ENCODE results near the gene SPC25. TPM values are rescaled to one million over a fixed set of nuclear protein-coding genes. Genes with fewer than 3 reads are reported as not detected.
"Not testable (repeated sequence)": the region's sequence is repeated elsewhere in the genome, so short reads cannot be mapped to it uniquely, and the experiment has no call there.

The SPC25 gene, protein sequence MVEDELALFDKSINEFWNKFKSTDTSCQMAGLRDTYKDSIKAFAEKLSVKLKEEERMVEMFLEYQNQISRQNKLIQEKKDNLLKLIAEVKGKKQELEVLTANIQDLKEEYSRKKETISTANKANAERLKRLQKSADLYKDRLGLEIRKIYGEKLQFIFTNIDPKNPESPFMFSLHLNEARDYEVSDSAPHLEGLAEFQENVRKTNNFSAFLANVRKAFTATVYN
- 13.6 TPM for polyA plus RNA-seq (2013, experiment 1 of 2; ENCODE audit: insufficient read length)
- 16.6 TPM for polyA plus RNA-seq (2013, experiment 2 of 2; ENCODE audit: insufficient read length)

DNA sequence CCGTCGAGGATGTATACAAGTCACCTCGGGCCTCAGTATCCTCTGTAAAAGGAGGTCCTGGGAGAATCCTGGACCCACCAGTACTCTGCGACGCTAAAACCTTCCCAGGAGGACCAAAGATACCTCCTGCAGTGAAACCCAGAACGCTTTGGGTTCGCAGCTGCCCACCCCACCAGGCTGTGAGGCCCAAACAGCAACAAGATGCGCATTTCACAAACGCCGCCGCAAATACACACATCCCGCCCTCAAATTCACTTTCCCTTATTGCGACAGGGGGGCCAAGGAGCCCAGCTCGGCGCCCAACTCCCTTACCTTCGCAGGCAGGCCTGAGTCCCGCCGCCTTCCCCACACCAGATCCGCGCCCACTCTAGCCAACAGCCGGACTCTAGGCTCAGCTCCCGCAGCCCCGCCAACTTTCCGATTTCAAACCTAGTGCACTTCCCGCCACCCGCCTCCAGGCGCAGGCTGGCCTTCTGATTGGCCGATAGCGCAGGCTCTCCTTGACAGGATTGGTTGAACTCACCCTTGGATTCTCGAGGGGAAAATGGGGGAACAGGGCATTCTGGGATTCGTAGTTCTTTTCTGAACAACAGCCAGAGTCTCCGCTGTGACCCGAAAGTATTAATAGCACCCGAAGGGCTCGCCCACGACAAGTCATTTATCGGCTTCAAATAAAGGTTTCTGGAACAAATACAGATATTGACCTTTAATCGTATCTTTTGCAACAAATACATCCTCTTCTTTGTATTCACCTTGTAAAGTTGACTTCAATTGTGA lies at the start of gene SPC25:
Gene SPC25 (minus strand): TSS at position 425 of the 777 bp plus-strand sequence. CDS start 911 bp downstream, outside the sequence.
- DNase-seq, result peak; percentile 92

DNA sequence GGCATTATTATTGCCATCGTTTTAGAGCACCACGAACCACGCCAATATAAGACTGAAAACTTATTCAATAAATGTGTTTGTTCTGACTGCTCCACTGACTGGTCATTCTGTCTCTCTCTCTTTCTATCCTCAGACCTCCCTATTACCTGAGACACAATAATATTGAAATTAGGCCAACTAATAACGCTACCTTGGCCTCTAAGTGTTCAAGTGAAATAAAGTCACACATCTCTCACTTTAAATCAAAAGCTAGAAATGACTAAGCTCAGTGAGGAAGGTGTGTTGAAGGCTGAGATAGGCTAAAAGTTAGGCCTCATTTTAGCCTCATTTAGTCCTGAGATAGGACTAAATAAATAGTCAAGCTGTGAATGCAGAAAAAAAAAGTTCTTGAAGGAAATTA lies 49.7 kb upstream of the SPC25 start:
- no peak for DNase-seq

DNA sequence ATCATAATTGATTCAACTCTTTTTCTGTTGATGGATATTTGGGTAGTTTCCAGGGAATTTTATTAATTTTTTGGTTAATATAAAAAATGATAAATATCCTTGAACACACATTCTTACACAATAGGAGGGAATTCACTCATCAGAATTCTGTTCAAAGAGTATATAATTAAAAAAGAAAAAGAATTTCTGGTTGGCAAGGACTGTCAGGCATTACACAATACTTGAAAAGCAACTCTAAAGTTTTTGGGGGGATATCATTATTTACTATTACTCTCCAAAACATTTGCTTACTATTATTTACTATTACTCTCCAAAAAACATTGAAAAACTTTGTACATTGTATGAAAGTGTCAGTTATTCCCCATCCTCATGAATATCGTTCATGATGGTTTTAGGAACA lies 48.8 kb upstream of the SPC25 start:
- no peak for DNase-seq

DNA sequence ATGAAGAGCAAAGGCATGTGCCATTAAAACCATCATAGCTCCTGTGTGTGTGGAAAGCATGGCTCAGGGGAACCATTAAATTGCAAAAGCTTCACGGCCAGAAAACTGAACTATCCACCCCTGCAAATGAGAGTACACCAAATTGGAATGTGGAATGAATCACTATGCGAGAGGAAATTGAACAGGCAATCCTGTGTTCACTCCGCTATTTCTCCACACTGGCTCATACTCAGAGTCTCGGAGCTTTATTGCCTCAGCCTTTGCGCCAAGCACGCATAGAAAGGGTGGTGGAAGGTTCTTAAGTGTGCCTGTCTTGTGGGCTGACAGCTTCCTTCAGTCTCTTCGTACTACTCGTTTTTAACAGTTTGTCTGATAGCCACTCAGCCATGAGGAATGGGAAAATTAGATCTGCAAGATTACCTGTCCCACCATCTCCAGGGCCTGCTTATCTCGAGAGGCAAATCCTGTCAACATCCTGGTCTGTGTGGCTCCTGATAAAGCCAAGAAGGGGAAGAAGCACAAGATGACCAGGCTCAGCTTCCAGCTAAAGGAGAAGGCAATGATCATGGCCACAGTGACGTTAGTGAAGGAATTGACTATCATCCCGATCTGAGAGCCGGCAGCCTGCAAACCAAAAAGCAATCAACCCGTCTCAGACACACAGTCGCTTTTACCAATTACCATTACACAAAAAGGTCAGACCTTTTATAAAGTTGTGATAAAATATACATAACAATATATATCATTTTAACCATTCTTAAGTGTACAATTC lies 45.8 kb upstream of the SPC25 start:
- peak; percentile 4 for DNase-seq

DNA sequence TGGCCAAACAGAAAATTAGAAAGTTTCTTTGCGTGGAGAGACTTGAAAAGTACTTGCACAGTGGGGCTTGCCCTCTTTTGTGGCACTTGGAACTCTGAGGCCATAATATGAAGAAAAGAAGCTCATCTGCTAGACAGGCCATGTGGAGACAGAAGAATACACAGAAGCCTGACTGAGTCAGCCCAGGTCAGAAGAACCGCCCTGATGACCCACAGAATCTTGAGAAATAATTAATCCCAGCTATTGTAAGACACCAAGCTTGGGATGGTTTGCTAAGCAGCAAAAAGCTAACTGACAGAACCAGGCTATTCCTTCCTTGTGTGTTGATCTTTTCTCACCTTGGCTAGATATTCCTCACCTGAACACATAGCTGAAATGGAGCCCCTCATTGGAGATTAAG lies 44.6 kb upstream of the SPC25 start:
- DNase-seq, result no peak

DNA sequence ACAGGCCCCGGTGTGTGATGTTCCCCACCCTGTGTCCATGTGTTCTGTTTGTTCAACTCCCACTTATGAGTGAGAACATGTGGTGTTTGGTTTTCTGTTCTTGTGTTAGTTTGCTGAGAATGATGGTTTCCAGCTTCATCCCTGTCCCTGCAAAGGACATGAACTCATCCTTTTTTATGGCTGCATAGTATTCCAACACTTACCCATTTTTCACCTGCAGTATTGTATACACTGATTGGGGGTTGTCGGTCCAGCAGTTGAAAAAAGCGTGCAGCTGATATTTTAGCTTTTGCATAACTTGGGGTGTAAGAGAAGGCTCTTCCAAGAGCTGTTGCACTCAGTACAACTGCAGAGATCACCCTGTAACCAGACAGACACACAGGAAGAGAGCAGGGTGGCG lies 41.9 kb upstream of the SPC25 start:
- not testable (repeated sequence) for DNase-seq

DNA sequence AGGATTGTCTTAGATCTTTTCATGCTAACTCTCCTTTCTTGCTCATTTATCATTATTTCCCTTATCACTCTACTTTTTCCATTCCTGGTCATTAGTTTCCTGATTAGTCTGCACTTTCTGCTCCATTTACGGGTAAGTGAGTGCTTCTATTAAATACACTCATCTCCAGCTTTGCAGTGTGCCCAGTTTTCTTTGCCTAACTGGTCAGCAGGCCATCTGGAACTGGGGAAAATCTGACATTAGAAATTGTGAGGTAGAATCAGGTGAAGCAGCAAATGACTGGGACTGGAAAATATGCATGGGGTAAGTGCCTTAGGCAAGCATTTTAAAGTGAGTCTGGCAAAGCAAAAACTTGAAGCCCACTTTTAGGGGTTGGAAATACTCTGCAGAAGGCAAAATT lies 40.0 kb upstream of the SPC25 start:
- DNase-seq, result no peak

DNA sequence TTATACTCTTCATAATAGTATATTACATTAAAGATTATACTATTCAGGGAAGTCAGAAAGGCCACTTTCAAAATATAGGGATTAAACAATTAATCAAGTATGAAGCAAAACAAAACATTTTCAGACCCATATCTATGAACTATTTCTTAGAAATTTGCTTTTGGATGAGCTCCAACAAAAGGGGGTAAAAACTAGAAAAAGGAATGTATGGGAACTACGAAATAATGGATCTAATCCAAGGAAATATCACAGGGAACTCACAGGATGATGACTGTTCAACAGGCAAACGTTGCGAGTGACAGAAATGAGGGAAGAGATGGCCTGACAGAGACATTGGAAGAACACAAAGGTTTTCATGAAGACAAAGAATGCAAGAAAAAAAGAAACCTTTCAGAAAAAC lies 38.8 kb upstream of the SPC25 start:
- DNase-seq, result peak; percentile 48

DNA sequence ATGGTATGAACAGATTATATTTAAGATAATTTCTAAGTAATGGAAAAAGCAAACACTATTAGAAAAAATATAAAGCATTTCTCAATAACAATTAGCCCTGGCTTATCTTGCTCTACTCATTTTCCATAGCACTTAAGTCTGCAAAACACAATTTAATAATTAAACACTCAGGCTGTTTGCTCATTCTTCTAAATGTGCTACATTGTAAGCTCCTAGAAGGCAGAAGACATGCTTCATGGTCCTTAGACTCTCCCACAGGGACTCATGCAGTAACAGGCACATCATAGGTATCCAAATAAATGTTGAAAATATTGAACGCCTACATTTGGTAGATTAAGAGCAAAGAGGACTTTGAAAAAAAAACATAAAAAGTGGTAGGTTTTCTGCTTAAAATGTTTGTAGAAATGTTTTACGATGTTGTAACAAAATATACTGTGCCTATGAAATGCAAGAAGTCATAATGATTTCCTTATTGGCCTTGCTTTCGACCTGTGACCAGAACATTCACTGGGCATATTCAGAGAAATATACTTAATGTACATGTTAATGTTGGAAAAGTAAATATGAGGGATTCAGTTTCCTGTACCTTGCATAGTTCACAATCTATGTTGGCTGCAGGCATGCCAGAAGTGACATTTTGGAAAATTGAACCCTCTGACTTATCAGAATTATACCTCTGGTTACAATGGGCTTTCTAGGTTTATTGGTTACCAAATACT lies 38.0 kb upstream of the SPC25 start:
- no peak for DNase-seq

DNA sequence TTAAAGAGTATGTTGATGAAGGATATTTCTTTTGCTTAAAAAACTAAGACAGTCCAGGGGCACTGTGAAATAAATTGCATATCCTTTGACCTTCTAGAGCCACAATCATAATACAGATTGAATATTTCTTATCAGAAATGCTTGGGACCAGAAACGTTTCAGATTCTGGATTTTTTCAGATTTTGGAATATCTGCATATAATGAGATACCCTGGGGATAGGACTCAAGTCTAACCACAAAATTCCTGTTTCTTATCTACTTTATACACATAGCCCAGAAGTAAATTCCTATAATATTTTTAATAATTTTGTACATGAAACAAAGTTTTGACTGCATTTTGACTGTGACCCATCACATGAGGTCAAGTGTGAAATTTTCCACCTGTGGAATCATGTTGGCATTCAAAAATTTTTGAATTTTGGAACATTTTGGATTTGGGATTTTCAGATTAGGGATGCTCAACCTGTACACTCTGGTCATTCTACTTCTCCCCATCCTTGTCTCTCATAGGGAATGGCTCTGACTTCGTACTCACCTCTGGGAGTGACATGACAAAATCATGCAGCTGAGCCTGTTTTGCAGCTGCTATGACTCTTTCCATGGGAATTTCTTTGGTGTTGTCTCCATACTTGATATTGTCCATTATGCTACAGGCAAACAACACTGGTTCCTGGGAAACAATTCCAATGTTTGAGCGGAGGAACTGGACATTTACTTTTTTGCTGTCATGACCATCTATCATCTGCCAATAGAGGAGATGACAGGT lies 36.6 kb upstream of the SPC25 start:
- no peak for DNase-seq

DNA sequence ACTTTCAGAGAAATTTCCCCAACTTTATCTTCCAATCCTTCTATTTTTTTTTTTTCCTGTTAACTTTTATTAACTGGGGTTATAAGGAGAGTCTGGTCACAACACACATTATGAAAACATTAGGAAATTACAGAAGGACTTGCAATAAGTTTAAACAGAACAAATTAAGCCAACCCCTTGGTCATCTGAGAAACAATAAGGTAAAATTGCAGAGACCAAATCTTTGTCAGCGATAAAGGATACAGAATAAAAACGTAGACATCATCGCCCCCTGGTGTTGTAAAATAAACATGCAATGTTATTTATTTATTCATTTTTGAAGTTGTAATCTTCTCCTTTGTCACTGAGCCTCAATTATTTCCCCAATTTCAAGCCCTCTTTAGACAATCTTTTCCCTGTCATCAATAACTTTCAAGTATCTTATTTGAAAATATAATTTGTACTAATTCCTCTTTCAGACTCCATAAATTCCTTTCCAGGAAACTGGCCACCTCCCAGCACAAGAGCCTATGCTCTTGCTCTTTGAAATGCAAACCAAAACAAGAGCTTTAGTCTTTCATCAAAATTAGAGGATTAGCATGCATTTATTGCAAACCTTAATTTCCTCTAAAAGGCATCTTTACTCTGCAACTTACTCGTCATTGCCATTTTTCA lies 30.4 kb upstream of the SPC25 start:
- DNase-seq, result peak; percentile 32

DNA sequence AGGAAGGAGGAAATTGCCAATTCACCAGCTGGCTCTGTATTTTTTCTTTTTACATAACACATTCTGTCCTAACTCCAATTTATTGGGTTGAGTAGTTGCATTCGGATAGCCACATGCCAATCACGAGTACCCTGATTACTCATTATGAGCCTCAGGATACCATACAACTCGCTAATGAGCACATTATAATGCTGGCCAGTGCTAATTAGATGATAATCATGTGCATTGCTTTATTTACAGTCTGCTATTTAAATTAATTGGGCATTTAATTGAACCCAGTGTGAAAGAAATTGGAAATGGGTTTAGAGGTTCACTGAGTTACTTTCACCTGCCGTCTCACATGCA lies 26.1 kb upstream of the SPC25 start:
- no peak for DNase-seq

DNA sequence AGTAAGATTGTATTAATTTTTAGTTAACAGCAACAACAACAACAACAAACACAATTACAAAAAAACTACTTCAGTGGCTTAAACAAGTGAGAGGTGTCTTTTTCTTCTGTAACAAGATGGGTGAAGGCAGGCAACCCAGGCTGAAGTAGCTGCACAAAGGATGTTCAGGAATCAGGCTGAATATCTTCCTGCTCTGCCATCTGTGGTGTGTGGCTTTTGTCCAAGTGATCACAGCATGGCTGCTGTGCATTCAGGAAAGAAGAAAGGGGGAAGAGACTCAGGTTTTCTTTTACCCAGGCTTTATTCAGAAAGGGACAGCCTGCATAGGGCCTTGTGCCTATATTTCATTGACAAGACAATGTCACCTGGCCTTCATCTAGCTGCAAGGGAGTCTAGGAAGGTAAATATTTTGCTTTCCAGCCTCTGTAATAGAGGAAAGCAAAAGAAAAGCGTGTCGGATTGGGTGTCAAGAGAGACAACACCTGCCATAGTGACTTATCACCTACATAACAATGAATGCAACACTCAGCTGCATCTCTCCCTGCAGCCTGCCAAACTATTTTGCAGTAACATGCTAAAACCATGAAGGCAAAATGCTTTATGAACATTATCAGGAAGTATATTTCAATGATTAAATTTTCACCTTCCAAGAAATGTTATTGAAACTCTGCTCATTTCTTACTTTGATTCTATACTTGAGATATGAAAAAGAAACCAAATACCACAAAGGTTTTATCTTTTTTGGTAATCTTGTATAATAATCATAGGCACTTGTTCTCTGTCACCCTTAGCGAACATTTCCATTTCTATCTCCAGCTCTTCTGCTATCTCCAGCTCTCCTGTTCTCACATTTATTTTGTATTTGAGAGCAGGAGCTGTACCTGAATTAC lies 25.5 kb upstream of the SPC25 start:
- no peak for DNase-seq

DNA sequence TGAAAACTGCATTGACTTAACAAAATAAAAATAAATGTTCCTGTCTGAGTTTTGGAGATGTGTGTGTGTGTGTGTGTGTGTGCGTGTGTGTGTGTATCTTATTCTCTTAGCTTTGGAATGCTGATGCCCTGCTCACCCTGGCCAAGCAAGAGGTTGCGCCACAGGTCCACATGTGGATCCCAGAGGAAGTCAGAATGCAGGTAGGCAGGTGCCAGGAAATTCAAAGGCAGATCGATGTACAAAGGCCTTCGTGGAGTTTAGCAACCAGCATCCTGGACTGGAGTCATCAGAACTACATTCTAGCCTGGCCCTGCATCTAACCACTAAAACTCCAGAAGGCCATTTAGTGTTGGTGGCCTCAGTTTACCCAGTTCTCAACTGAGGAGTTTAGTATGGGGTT lies 23.3 kb upstream of the SPC25 start:
- DNase-seq, result no peak

DNA sequence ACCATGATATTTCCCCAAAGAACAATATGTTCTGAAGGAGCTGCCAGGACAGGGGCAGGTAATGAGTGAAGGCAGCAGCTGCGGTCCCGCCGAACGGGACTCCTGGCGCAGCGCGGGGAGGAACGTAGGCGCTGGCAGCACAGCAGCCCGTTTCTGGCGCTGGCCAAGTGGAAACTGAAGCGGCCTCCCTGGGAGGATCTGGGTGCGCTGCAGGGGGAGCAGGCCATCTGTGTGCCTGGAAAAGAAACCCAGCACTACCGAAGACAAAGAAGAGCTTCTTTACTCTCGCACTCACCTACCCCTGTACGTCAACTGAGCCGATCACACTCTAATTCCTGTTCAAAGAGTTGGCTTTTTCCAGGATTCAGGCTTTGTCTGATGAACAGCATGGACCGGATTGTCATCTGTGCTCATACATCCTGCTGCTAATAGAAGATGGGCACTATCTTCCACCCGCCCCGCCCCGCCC lies 22.7 kb upstream of the SPC25 start:
- DNase-seq, result no peak

DNA sequence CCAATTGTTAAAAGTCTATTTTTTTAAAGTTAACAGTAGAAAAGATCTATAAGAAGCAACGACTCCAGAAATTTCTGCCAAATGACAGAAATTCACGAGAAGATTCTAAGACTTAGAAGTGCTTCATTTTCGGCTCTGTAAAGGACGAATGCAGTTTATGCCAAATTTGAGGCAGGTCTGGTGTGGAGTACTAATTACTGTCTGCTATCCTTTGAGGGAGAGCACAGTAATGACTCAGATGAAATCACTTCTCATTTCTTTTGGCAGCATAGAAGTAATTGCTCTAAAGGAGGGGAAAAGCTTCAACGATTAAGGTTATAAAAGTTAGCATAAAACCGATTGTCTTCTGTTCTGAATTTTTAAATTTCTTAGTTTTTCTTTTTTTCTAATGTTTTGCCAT lies 22.2 kb upstream of the SPC25 start:
- DNase-seq, result no peak

DNA sequence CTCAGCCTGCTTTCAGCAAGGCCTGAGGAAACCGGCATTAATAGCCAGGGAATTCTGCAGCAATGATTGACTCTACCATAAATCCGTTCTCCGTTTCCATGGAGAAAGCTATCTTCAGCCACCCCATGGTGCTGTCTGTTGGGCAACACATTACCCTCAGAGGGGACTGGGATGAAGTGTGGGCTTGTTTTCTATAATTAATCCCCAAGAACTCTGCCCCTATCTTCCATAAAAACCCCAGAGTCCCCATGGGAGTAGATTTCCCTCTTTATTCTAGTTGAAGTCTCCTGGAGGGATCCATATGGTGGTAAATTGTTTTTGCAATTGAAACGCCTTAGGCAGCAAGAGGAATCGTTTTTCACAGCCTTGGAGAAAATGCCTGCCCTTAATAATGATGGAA lies 20.1 kb upstream of the SPC25 start:
- DNase-seq, result no peak

DNA sequence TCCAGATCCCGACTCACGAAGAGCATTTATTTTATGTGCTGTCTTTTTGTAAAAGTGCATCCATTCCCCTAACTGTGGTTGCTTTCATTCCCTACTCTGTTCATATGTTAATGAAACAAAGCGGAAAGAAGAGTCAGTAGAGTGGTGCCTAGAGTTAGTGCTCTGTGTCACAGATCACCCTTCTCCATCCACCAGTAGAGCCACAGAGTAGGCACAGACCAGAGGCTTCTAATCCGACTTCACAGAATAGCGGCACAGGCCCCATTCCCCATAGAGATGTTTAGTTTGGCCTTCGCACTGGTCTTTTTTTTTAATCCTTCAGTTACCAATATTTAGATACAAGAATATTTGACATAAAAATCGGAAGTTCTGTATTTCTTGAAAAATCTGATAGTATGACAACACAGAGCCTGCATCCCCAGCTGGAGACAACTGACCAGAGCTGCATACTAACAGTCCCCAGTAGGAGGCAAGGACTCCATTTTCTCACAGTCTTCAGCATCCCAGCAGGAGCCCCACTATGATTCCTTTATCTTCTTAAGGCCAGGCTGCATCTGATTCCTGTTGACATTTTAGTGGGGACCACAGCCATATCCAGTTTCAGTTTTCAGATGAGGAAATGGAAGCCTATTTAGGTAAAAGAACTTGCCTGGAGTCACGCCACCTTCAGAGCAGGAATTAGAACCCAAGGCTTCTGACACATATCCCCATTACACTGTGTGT lies 17.9 kb upstream of the SPC25 start:
- no peak for DNase-seq

DNA sequence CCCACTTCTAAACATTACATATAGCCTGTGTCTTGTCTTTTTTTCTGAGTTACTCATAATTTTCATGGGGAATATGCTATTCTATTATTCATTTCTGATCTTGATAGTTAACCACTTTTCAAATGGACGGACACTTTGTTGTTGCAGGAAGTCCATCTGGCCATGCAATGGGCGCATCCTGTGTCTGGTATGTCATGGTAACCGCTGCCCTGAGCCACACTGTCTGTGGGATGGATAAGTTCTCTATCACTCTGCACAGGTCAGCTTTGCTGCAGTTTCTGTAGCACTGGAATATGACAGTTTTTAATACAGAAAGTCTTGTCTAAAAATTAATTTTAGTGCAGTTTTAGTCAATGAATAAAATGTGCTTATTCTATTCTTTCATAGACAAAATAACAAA lies 14.1 kb upstream of the SPC25 start:
- no peak for DNase-seq

DNA sequence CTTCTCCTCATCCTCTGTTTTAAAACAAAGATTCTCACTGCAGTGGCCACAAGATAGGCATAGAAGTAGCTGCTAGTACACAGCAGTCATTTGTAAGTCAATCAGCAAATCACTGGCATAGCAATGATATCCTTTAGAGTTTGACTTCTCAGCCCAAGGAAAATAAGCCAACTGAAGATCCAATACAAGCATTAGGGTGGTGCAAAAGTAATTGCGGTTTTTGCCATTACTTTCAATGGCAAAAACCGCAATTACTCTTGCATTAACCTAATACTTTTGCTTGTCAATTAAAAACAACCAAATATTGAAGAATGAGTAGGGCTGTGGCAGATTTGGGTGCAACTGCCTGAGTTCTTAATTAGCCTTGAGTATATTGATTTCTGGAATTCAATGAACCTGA lies 13.7 kb upstream of the SPC25 start:
- DNase-seq, result no peak

Data from fibroblast of skin of scalp (primary cell).